Natural killer cell (primary cell): Measurements from ENCODE around the gene VWA8. TPM values are rescaled to one million over a fixed set of nuclear protein-coding genes. Genes with fewer than 3 reads are reported as not detected.

Source experiments
- ATAC-seq, 3 donors: fragments of 150-1000 bp in 2 of 3; fragments of 200-7000 bp in 1 of 3; cut with Tn5 transposase; 1 replicate in 1 of 3; 2 replicates in 2 of 3; pipeline ENCODE4 v1.10.0; 2021; ENCODE audit warnings: mild to moderate bottlenecking in 2 of 3, moderate library complexity in 2 of 3
- DNase-seq, 2 donors: peaks; one replicate each; pipeline versions ENCODE4 v3.0.0 to v3.0.0-alpha.2; 2013 to 2021; ENCODE audit warnings: mixed read lengths in 1 of 2
- H3K27ac ChIP-seq: one replicate; pipeline ENCODE4 v1.5.1; 2013; ENCODE audit warnings: mild to moderate bottlenecking, low read length
- H3K27me3 ChIP-seq: one replicate; pipeline ENCODE4 v1.6.1; 2013; ENCODE audit warnings: low read length; ENCODE audit not compliant: control insufficient read depth, insufficient read depth
- H3K36me3 ChIP-seq: one replicate; pipeline ENCODE4 v1.6.1; 2013; ENCODE audit warnings: low read length; ENCODE audit not compliant: control insufficient read depth, insufficient read depth
- H3K4me1 ChIP-seq: one replicate; pipeline ENCODE4 v1.6.1; 2013; ENCODE audit warnings: low read length; ENCODE audit not compliant: control insufficient read depth, insufficient read depth
- H3K4me3 ChIP-seq: one replicate; pipeline ENCODE4 v1.5.1; 2013; ENCODE audit warnings: low read length
- H3K9me3 ChIP-seq: one replicate; pipeline ENCODE4 v1.6.1; 2013; ENCODE audit warnings: low read length; ENCODE audit not compliant: control insufficient read depth, insufficient read depth
- H3K27ac Mint-ChIP-seq, 2 donors: one replicate each; pipeline ENCODE4 v1.8.0; 2022; ENCODE audit warnings: mild to moderate bottlenecking in 2 of 2, mixed read lengths in 2 of 2, moderate library complexity in 1 of 2
- H3K27me3 Mint-ChIP-seq, 2 donors: one replicate each; pipeline ENCODE4 v1.8.0; 2022; ENCODE audit warnings: low read depth in 2 of 2, mixed read lengths in 2 of 2
- H3K36me3 Mint-ChIP-seq: one replicate; pipeline ENCODE4 v1.8.0; 2022; ENCODE audit warnings: mixed read lengths
- H3K4me1 Mint-ChIP-seq, 2 donors: one replicate each; pipeline ENCODE4 v1.8.0; 2022; ENCODE audit warnings: mixed read lengths in 2 of 2
- H3K4me3 Mint-ChIP-seq: one replicate; pipeline ENCODE4 v1.8.0; 2022; ENCODE audit warnings: mild to moderate bottlenecking, moderate library complexity, mixed read lengths
- H3K9me3 Mint-ChIP-seq, 2 donors: one replicate each; pipeline ENCODE4 v1.8.0; 2022; ENCODE audit warnings: mixed read lengths in 2 of 2
- CTCF ChIP-seq: fragments of 200-600 bp; IDR thresholded peaks from one replicate; pipeline ENCODE4 v1.8.0; 2022; ENCODE audit warnings: antibody characterized with exemption
- WGBS: methylation state at CpG from one replicate; pipeline ENCODE4 v1.1.7; 2013; ENCODE audit warnings: missing lambda C conversion rate; ENCODE audit not compliant: insufficient coverage; 5-methylcytosine and 5-hydroxymethylcytosine counted together
- intact Hi-C: fragments of 100-400 bp; cut with micrococcal nuclease; formaldehyde crosslinking; loops from one replicate; pipeline ENCODE4 v1.14.2; 2022
- total RNA-seq, 4 donors: library from RNA; stranded (reverse); fragments of 120-200 nt in 1 of 4; gene quantifications; one replicate each; pipeline versions ENCODE4 v1.2.3 to v1.2.4, GENCODE V29; 2013 to 2022

The VWA8 gene
- total RNA-seq, 3 donors from 2014 or later (not counting 1 experiment from before 2014, with no cell fraction given), result 21.9 to 27.5 (median 22.6) TPM

GRCh38 chr13:41675306-41675705 lies 285.6 kb downstream of the VWA8 start:
- intact Hi-C loops, result no loop called here
- H3K9me3 Mint-ChIP-seq, result no peaks in the 10 kb centered on the region
- no peaks in the 10 kb centered on the region for H3K27me3 Mint-ChIP-seq
- Histone ChIP-seq H3K4me3 (no peak overlapping the region), H3K9me3 (no peaks in the 10 kb centered on the region), H3K27ac (no peak overlapping the region), H3K27me3 (no peaks in the 10 kb centered on the region), H3K4me1 (no peaks in the 10 kb centered on the region), H3K36me3 (peaks cover 11% of the 10 kb centered on the region)
- 99% methylated on average over 3 of the region's 3 CpGs for WGBS
- DNase-seq, result no peak
- H3K4me1 Mint-ChIP-seq, result no peaks in the 10 kb centered on the region
- H3K27ac Mint-ChIP-seq, result no peak overlapping the region
- H3K36me3 Mint-ChIP-seq, result no peaks in the 10 kb centered on the region
- no peak overlapping the region for H3K4me3 Mint-ChIP-seq
- no peak for TF ChIP-seq CTCF
- no peak for ATAC-seq

- Mint-ChIP-seq H3K4me1 (no peaks in the 10 kb centered on the region), H3K4me3 (no peak overlapping the region), H3K9me3 (no peaks in the 10 kb centered on the region), H3K27ac (no peak overlapping the region), H3K27me3 (no peaks in the 10 kb centered on the region), H3K36me3 (no peaks in the 10 kb centered on the region)
- Histone ChIP-seq H3K4me1 (no peaks in the 10 kb centered on the region), H3K4me3 (no peak overlapping the region), H3K27ac (no peak overlapping the region), H3K36me3 (peaks cover 14% of the 10 kb centered on the region), H3K27me3 (no peaks in the 10 kb centered on the region), H3K9me3 (no peaks in the 10 kb centered on the region)
- intact Hi-C loops, result no loop called here
- 43% methylated on average over 2 of the region's 2 CpGs for WGBS
- no peak for TF ChIP-seq CTCF
- ATAC-seq, result no peak
- DNase-seq, result no peak
Observed at GRCh38 chr13:41674246-41674645, 286.7 kb downstream of the VWA8 start.

- Mint-ChIP-seq H3K4me3 (no peak overlapping the region), H3K36me3 (no peaks in the 10 kb centered on the region), H3K4me1 (no peaks in the 10 kb centered on the region), H3K9me3 (no peaks in the 10 kb centered on the region), H3K27me3 (no peaks in the 10 kb centered on the region), H3K27ac (no peak overlapping the region)
- WGBS, result 100% methylated on average over 2 of the region's 2 CpGs
- no peak overlapping the region for H3K4me3 ChIP-seq
- no peaks in the 10 kb centered on the region for H3K27me3 ChIP-seq
- H3K36me3 ChIP-seq, result peaks cover 13% of the 10 kb centered on the region
- intact Hi-C loops, result no loop called here
- no peaks in the 10 kb centered on the region for H3K9me3 ChIP-seq
- DNase-seq, result no peak
- H3K4me1 ChIP-seq, result no peaks in the 10 kb centered on the region
- ATAC-seq, result no peak
- no peak overlapping the region for H3K27ac ChIP-seq
- no peak for TF ChIP-seq CTCF
Observed at GRCh38 chr13:41673640-41674039, 287.3 kb downstream of the VWA8 start.

GRCh38 chr13:41670873-41671443 lies 290.0 kb downstream of the VWA8 start:
- Mint-ChIP-seq H3K27ac (no peak overlapping the region), H3K4me1 (no peaks in the 10 kb centered on the region), H3K27me3 (no peaks in the 10 kb centered on the region), H3K36me3 (no peaks in the 10 kb centered on the region), H3K9me3 (no peaks in the 10 kb centered on the region), H3K4me3 (no peak overlapping the region)
- Histone ChIP-seq H3K9me3 (no peaks in the 10 kb centered on the region), H3K4me3 (no peak overlapping the region), H3K27me3 (no peaks in the 10 kb centered on the region), H3K36me3 (peaks cover 10% of the 10 kb centered on the region), H3K4me1 (no peaks in the 10 kb centered on the region), H3K27ac (no peak overlapping the region)
- ATAC-seq, result no peak
- TF ChIP-seq CTCF, result no peak
- intact Hi-C loops, result no loop called here
- no peak for DNase-seq
- WGBS, result 84% methylated on average over 6 of the region's 8 CpGs
